ENCODE results near the gene CLASP2. TPM values are rescaled to one million over a fixed set of nuclear protein-coding genes. Genes with fewer than 3 reads are reported as not detected.

CLASP2 gene
- total and polyA plus RNA-seq, 8 donors: 8.5 to 33.5 (median 21.3) TPM

- ATAC-seq (no peak), FAIRE-seq (no peak), DNase-seq (no peak)
- intact Hi-C loops (cut with DNase I): no loop called here
- WGBS, 2 donors: 96 to 100% methylated on average over 2 of the region's 2 CpGs
- H3K9me3 ChIP-seq: no peaks in the 10 kb centered on the region
- H3K27me3 ChIP-seq: no peaks in the 10 kb centered on the region
- H3K36me3 ChIP-seq: peaks cover 2 to 8% (median 3%) of the 10 kb centered on the region in 3 donors
- no peak overlapping the region for H3K27ac ChIP-seq
- H3K4me1 ChIP-seq: no peaks in the 10 kb centered on the region
- TF ChIP-seq, protein P1, sequence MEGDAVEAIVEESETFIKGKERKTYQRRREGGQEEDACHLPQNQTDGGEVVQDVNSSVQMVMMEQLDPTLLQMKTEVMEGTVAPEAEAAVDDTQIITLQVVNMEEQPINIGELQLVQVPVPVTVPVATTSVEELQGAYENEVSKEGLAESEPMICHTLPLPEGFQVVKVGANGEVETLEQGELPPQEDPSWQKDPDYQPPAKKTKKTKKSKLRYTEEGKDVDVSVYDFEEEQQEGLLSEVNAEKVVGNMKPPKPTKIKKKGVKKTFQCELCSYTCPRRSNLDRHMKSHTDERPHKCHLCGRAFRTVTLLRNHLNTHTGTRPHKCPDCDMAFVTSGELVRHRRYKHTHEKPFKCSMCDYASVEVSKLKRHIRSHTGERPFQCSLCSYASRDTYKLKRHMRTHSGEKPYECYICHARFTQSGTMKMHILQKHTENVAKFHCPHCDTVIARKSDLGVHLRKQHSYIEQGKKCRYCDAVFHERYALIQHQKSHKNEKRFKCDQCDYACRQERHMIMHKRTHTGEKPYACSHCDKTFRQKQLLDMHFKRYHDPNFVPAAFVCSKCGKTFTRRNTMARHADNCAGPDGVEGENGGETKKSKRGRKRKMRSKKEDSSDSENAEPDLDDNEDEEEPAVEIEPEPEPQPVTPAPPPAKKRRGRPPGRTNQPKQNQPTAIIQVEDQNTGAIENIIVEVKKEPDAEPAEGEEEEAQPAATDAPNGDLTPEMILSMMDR (IDR thresholded peaks at IDR 0.05): no peak
- no peak overlapping the region for H3K4me3 ChIP-seq
Observed at GRCh38 chr3:33590541-33590940, 127.5 kb downstream of the CLASP2 start.

DNA sequence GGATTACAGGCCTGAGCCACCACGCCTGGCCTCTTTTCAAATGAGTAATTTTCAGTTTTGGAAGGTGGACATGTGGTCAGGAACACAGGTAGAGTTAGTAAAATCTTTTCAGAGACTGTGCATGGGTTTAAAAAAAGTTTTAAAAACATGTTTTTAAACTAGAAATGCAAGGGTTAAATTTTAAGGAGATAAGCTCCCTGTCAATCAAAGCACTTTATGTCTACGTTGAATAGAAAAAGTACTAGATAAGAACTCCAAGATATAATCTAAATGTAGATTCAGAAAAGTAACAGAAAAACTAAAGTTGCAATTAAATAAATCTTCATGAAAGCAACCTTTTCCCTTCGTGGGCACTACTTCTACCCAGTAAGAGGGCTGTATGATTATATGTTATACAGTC is 131.7 kb downstream of the CLASP2 start:
- no peak for FAIRE-seq
- Histone ChIP-seq H3K4me1 (no peaks in the 10 kb centered on the region), H3K9me3 (no peaks in the 10 kb centered on the region), H3K27me3 (no peaks in the 10 kb centered on the region), H3K4me3 (no peak overlapping the region), H3K36me3 (peaks cover 2 to 8% (median 3%) of the 10 kb centered on the region in 3 donors), H3K27ac (no peak overlapping the region)
- TF ChIP-seq, protein P1 (IDR thresholded peaks at IDR 0.05): no peak
- ATAC-seq: no peak
- intact Hi-C loops (cut with DNase I): no loop called here
- DNase-seq: no peak
- 61 to 66% methylated on average over 3 of the region's 3 CpGs for WGBS, 2 donors

DNA sequence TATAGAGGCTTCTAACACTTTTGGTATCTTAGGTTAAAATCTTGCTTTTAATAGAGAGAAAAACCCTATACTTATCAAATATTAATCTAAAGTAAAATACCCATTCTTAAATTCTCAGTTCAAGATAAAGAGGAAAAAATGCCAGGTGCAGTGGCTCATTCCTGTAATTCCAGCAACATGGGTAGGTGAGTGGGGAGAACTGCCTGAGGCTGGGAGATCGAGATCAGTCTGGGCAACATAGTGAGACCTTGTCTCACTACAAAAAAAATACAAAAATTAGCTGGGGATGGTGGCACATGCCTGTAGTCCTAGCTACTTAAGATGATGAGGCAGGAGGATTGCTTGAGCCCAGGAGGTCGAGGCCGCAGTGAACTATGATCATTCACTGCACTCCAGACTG is 135.8 kb downstream of the CLASP2 start:
- ATAC-seq (no peak), FAIRE-seq (no peak), DNase-seq (no peak)
- Histone ChIP-seq H3K4me3 (no peak overlapping the region), H3K36me3 (no peaks in the 10 kb centered on the region), H3K27ac (no peak overlapping the region), H3K27me3 (no peaks in the 10 kb centered on the region), H3K4me1 (peaks cover 0 to 5% (median 3%) of the 10 kb centered on the region in 3 donors), H3K9me3 (no peaks in the 10 kb centered on the region)
- TF ChIP-seq, protein P1 (IDR thresholded peaks at IDR 0.05): no peak
- WGBS, 2 donors: 93 to 97% methylated on average over 3 of the region's 3 CpGs
- intact Hi-C loops (cut with DNase I): no loop called here

GRCh38 chr3:33581666-33582065 is 136.4 kb downstream of the CLASP2 start:
- 85 to 87% methylated on average over 10 of the region's 10 CpGs for WGBS, 2 donors
- Histone ChIP-seq H3K36me3 (no peaks in the 10 kb centered on the region), H3K4me1 (peaks cover 0 to 5% (median 3%) of the 10 kb centered on the region in 3 donors), H3K4me3 (no peak overlapping the region), H3K9me3 (no peaks in the 10 kb centered on the region), H3K27me3 (no peaks in the 10 kb centered on the region), H3K27ac (no peak overlapping the region)
- TF ChIP-seq, protein P1 (IDR thresholded peaks at IDR 0.05): no peak
- intact Hi-C loops (cut with DNase I): no loop called here
- FAIRE-seq: no peak
- no peak for DNase-seq
- no peak for ATAC-seq

- no peak overlapping the region for H3K4me3 ChIP-seq
- intact Hi-C loops (cut with DNase I): no loop called here
- TF ChIP-seq, protein P1 (IDR thresholded peaks at IDR 0.05): no peak
- no peaks in the 10 kb centered on the region for H3K36me3 ChIP-seq
- H3K9me3 ChIP-seq: no peaks in the 10 kb centered on the region
- no peak overlapping the region for H3K27ac ChIP-seq
- DNase-seq: no peak
- no peak for FAIRE-seq
- peaks cover 0 to 5% (median 3%) of the 10 kb centered on the region in 3 donors for H3K4me1 ChIP-seq
- ATAC-seq: no peak
- no peaks in the 10 kb centered on the region for H3K27me3 ChIP-seq
- WGBS, 2 donors: 97 to 99% methylated on average over 2 of the region's 2 CpGs
Observed at GRCh38 chr3:33579840-33580239, 138.2 kb downstream of the CLASP2 start.

Data from pancreas (tissue), 10 donors.